ENCODE results near the gene ESRRB. TPM values are rescaled to one million over a fixed set of nuclear protein-coding genes. Genes with fewer than 3 reads are reported as not detected.

ESRRB gene
- total RNA-seq, 1 donor = not detected

DNA sequence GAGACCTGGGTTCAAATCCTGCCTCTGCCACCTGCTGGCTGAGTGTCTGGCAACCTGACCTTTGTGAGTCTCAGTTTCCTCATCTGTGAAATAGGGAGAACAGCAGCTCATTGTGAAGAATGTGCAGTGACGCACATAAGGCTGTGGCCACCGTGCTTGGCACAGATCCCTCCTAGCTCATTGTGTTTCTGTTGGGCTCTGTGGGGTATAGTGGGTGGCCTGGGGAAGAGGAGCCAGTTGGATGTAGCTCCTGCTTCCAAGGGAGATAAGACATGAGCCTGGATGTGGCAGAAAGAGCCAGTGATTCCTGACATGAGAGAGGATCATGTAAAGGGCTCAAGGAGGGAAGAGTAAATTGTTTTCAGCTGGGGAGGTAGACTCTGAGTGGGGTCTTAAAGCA, 120.0 kb downstream of the ESRRB start:
- DNase-seq (ENCODE audit: low read depth) = no peak
- TF ChIP-seq, protein P1, sequence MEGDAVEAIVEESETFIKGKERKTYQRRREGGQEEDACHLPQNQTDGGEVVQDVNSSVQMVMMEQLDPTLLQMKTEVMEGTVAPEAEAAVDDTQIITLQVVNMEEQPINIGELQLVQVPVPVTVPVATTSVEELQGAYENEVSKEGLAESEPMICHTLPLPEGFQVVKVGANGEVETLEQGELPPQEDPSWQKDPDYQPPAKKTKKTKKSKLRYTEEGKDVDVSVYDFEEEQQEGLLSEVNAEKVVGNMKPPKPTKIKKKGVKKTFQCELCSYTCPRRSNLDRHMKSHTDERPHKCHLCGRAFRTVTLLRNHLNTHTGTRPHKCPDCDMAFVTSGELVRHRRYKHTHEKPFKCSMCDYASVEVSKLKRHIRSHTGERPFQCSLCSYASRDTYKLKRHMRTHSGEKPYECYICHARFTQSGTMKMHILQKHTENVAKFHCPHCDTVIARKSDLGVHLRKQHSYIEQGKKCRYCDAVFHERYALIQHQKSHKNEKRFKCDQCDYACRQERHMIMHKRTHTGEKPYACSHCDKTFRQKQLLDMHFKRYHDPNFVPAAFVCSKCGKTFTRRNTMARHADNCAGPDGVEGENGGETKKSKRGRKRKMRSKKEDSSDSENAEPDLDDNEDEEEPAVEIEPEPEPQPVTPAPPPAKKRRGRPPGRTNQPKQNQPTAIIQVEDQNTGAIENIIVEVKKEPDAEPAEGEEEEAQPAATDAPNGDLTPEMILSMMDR (IDR thresholded peaks at IDR 0.05; ENCODE audit: insufficient read depth, low read length) = no peak

DNA sequence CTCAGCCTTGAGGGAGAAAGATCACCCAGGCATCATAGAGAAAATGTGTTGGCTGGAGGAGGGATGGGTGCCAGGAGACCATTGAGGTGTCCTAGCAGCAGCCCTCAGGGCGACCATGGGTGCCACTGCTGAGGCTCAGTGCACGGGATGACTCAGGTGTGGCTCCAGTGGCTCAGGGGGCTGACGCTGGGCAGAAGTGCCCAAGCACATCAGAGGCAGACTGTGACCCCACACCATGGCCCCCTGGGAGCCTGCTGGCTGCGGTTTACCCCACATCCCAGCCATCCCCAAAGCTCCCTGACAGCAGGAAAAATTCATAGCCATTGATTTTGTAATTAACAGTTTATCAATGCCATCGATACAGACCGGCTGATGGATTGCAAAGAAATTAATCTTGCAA, 120.7 kb downstream of the ESRRB start:
- TF ChIP-seq, protein P1 (IDR thresholded peaks at IDR 0.05; ENCODE audit: insufficient read depth, low read length) = no peak
- DNase-seq (ENCODE audit: low read depth) = no peak
- H3K4me3 ChIP-seq (ENCODE audit: low read depth, low read length) = no peak overlapping the region

More for the DNA sequence above, 120.0 kb downstream of the ESRRB start:
- no peak overlapping the region for H3K4me3 ChIP-seq (ENCODE audit: low read depth, low read length)

DNA sequence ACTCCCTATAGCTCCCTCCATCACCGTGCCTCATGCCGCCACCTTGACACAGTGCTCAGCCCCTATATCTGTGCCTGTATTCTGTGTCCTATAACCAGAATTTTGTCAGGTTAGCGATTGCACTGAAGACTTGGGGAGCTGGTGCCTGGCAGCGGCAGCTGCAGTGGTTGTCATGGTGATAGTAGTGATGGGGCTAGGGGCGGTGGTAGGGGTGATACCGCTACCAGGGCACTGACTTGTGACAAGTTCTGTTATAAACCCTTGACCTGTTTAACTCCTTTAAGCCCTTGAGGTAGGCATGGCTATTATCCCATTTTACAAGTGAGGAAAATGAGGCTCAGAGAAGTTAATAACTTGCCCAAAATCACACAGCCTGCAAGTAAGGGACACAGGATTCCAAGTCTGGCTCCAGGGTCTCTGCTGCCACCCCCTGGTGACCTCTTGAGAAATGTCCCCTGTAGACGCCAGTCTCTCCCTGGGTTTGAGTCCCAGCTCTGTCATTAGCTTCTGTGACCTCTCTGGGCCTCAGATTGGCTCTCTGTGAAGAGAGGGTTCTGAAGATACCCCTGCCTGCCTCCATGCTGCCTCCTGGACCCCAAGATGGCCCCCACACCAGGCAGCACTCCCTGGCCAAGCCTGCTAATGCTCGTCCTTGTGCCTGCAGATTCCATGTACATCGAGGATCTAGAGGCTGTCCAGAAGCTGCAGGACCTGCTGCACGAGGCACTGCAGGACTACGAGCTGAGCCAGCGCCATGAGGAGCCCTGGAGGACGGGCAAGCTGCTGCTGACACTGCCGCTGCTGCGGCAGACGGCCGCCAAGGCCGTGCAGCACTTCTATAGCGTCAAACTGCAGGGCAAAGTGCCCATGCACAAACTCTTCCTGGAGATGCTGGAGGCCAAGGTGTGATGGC, 121.9 kb downstream of the ESRRB start:
- TF ChIP-seq, protein P1 (IDR thresholded peaks at IDR 0.05; ENCODE audit: insufficient read depth, low read length) = no peak
- no peak overlapping the region for H3K4me3 ChIP-seq (ENCODE audit: low read depth, low read length)
- DNase-seq (ENCODE audit: low read depth) = no peak

DNA sequence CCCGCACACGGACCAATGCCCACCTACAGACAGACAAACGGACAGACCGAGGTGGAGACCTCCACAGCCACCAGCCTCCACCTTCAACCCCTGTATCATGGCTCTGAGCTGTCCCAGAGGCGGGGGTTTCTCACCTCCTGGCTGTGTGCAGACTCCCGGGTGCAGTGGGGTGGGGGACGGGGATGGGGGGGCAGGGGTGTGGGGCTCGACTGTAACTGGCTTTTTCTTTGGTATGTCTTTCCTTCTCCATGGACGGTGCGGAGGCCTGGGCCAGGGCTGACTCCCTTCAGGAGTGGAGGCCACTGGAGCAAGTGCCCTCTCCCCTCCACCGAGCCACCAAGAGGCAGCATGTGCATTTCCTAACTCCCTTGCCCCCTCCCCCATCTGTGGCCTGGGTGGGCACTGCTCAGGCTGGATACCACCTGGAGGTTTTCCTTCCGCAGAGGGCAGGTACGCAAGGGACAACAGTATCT, 122.6 kb downstream of the ESRRB start:
- no peak for DNase-seq (ENCODE audit: low read depth)
- H3K4me3 ChIP-seq (ENCODE audit: low read depth, low read length) = no peak overlapping the region
- TF ChIP-seq, protein P1 (IDR thresholded peaks at IDR 0.05; ENCODE audit: insufficient read depth, low read length) = no peak

DNA sequence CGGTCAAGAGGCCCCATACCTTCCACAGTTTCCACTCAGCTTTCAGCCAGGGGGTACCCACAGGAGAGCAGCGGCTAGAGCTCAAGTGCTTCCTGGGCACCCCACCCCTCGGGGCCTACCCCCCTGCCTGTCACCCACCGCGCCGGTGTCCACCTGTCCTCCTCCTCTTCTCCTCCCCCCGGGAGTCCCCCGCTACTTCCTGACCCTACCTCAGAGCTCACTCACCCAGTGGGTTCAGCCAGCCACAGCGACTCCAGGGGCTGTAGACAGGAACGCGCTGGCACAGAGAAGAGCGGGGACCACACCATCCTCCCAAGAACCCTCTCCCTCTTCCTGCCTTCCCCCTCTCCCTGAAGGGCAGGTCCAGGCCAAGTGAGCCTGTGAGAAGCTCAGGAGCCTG, 123.0 kb downstream of the ESRRB start:
- H3K4me3 ChIP-seq (ENCODE audit: low read depth, low read length) = no peak overlapping the region
- no peak for DNase-seq (ENCODE audit: low read depth)
- TF ChIP-seq, protein P1 (IDR thresholded peaks at IDR 0.05; ENCODE audit: insufficient read depth, low read length) = no peak

DNA sequence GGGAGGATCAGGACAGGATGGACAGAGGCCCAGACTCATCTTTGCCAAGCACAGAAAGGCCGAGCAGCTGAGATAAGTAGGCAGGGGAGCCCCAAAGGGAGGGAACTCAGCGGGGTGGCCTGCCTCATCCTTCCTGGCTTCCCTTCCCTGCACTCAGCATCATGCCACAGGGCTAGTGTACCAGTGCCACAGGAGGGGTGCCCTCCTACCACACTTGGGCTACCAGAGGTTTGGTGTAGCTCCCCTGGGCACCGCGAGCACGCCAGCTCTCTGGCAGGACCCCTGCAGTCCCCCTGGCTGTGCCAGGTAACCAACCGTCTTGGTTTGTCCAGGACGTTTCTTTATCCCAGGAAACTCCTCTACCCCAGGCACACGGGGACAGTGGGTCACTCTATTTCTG, 123.5 kb downstream of the ESRRB start:
- no peak for DNase-seq (ENCODE audit: low read depth)
- TF ChIP-seq, protein P1 (IDR thresholded peaks at IDR 0.05; ENCODE audit: insufficient read depth, low read length) = no peak
- no peak overlapping the region for H3K4me3 ChIP-seq (ENCODE audit: low read depth, low read length)

All from fibroblast of the aortic adventitia (primary cell).